AG04449 (cell line): ENCODE results near the gene LGALS3BP.

Experiments
- CTCF ChIA-PET: fragments of 350-600 bp; formaldehyde crosslinking; extraction: SDS; loops from one replicate; lab custom pipeline; 2021; ENCODE audit warnings: antibody characterized with exemption; lab: Yijun Ruan, JAX
- POLR2A ChIA-PET: fragments of 400-600, 350-600 bp; formaldehyde crosslinking; extraction: SDS; loops from one replicate; lab custom pipeline; 2020; ENCODE audit warnings: antibody characterized with exemption, inconsistent platforms; lab: Yijun Ruan, JAX
- DNase-seq: peaks from one replicate; pipeline ENCODE4 v3.0.0-alpha.2; 2010; ENCODE audit warnings: low read depth, low spot score
- H3K4me3 ChIP-seq: 2 replicates; pipeline ENCODE4 v1.5.1; 2011; ENCODE audit warnings: low read depth, mild to moderate bottlenecking, control low read depth, low read length
- TF ChIP-seq, protein P1 (sequence below): IDR thresholded peaks from one replicate; pipeline ENCODE4 v1.5.1; 2011; ENCODE audit warnings: mild to moderate bottlenecking, moderate library complexity, low read length, control low read depth, inconsistent platforms; ENCODE audit not compliant: insufficient read depth; ENCODE audit errors: missing control alignments

The LGALS3BP gene

GRCh38 chr17:78921437-78921971 is 58.2 kb downstream of the LGALS3BP start:
- TF ChIP-seq, protein P1, sequence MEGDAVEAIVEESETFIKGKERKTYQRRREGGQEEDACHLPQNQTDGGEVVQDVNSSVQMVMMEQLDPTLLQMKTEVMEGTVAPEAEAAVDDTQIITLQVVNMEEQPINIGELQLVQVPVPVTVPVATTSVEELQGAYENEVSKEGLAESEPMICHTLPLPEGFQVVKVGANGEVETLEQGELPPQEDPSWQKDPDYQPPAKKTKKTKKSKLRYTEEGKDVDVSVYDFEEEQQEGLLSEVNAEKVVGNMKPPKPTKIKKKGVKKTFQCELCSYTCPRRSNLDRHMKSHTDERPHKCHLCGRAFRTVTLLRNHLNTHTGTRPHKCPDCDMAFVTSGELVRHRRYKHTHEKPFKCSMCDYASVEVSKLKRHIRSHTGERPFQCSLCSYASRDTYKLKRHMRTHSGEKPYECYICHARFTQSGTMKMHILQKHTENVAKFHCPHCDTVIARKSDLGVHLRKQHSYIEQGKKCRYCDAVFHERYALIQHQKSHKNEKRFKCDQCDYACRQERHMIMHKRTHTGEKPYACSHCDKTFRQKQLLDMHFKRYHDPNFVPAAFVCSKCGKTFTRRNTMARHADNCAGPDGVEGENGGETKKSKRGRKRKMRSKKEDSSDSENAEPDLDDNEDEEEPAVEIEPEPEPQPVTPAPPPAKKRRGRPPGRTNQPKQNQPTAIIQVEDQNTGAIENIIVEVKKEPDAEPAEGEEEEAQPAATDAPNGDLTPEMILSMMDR: no peak
- ChIA-PET CTCF (interaction anchor here (1.0 to 2.2 kb wide), 4 partner anchors 11 to 56 kb away, joined by 3 to 8 read pairs (median 4); no protein-coding TSS in a partner anchor), POLR2A (interaction anchor here (0.8 to 1.9 kb wide), 4 partner anchors 8 to 38 kb away, joined by 3 to 8 read pairs (median 6); no protein-coding TSS in a partner anchor)
- no peak for DNase-seq
- peak overlapping the region; percentile 42 for H3K4me3 ChIP-seq
